ENCODE data around the gene ADORA2A. TPM values are rescaled to one million over a fixed set of nuclear protein-coding genes. Genes with fewer than 3 reads are reported as not detected.

The ADORA2A gene
- total RNA-seq, 1 donor from 2014 or later = 35.8 TPM

DNA sequence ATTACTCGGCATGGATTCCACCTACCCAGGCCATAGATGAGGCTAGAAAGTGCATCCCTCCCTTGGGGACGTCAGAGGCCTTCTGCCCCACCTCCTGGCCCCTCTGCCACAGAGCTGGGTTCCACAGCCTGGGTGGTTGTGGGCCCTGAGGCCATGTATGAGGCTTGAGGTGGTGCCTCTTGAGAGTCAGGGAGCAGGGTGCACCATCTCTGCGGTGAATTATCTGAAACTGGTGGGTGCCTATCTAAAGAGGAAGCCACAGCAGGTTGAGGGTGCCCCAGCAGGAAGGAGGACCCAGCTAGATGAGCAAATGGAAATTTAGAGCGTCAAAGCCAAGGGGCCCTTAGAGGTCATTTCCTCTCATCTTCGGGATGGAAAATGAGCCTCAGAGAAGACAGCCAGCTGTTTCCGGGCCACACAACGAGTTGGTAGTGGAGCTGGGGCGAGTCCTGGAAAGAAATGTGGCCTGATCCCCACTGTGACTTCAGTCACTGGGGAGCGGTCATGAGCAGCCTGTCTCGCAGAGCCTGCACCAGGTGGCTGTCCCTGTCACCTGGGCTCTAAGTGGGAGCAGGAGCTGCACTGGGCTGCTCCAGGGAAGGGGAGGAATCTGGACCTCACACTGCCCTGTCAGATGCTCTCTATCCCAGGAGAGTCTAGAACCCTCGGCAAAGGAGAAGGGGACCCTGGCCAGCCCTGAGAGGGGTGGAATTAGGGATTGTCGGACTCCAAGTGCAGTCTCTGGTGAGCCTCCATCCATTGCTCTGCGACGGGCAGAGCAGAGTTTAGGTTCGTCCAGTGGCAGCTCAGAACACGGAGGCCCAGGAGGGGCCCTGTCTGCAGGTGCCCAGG lies 7.3 kb downstream of the ADORA2A start:
- ChIA-PET CTCF (interaction anchor here (1.0 to 2.7 kb wide), 8 partner anchors 9 to 541 kb away, joined by 3 to 29 read pairs (median 5); partner anchors contain the start of gene MIF), POLR2A (interaction anchor here (0.6 to 7.0 kb wide), 21 partner anchors 9 to 574 kb away, joined by 3 to 154 read pairs (median 5); partner anchors contain the start of genes ADORA2A, GUCD1 and MIF)
- peak; percentile 77 for DNase-seq
- Mint-ChIP-seq H3K4me1 (peaks cover 95% of the 10 kb centered on the region), H3K36me3 (ENCODE audit: low read depth) (peaks cover 26% of the 10 kb centered on the region), H3K9me3 (no peaks in the 10 kb centered on the region), H3K27me3 (no peaks in the 10 kb centered on the region), H3K4me3 (peak overlapping the region; percentile 78), H3K27ac (peak overlapping the region; percentile 99)
- intact Hi-C loops (cut with micrococcal nuclease) = loop anchor here (1.0 to 10.0 kb wide), 11 partner anchors 10 to 1292 kb away; partner anchors contain the start of genes DERL3, GUCD1, RSPH14 and SNRPD3
- peak; percentile 76 for ATAC-seq (ENCODE audit: low read depth)
- TF ChIP-seq CTCF (IDR thresholded peaks at IDR 0.05) = no peak

GRCh38 chr22:24435323-24435645 lies 7.9 kb downstream of the ADORA2A start:
- Mint-ChIP-seq H3K4me3 (peak overlapping the region; percentile 78), H3K4me1 (peaks cover 92% of the 10 kb centered on the region), H3K27me3 (no peaks in the 10 kb centered on the region), H3K27ac (peak overlapping the region; percentile 99), H3K9me3 (no peaks in the 10 kb centered on the region), H3K36me3 (ENCODE audit: low read depth) (peaks cover 26% of the 10 kb centered on the region)
- DNase-seq (no peak), ATAC-seq (ENCODE audit: low read depth) (no peak)
- ChIA-PET POLR2A (interaction anchor here (0.8 to 7.0 kb wide), 16 partner anchors 8 to 541 kb away, joined by 3 to 154 read pairs (median 4); partner anchors contain the start of genes ADORA2A, GUCD1 and MIF), CTCF (interaction anchor here (1.0 to 2.7 kb wide), 8 partner anchors 9 to 541 kb away, joined by 3 to 29 read pairs (median 5); partner anchors contain the start of gene MIF)
- TF ChIP-seq CTCF (IDR thresholded peaks at IDR 0.05) = no peak
- intact Hi-C loops (cut with micrococcal nuclease) = loop anchor here (2.0 to 10.0 kb wide), 5 partner anchors 76 to 680 kb away; partner anchors contain the start of genes DERL3, SPECC1L, VPREB3 and ZNF70

DNA sequence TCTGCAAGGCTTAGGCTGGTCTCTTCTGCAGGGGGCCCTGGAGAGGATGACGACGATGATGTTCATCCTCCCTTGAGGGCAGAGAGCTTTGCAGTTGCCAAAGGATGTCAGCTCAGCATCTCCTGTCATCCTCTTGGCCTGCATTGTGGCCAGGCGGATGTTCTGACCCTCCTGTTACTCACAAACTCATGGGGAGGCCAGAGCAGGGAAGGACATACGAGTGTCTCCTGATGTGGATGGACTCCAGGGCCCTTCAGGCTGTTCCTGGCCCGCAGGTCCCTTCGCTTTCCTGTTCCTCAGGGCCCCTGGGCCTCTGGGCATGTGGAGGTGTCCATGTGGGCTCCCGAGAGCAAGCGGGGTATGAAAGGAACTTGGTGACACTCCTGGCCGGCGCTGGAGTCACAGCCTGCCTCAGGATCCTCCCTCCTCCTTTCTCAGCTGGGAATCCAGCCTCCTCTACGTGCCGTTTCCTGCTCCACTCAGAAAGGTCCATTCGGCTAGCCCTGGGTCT lies 8.5 kb downstream of the ADORA2A start:
- no peak for TF ChIP-seq CTCF (IDR thresholded peaks at IDR 0.05)
- no peak for ATAC-seq (ENCODE audit: low read depth)
- no peak for DNase-seq
- H3K4me1 Mint-ChIP-seq = peaks cover 92% of the 10 kb centered on the region
- H3K27me3 Mint-ChIP-seq = no peaks in the 10 kb centered on the region
- intact Hi-C loops (cut with micrococcal nuclease) = loop anchor here (2.0 to 10.0 kb wide), 5 partner anchors 75 to 681 kb away; partner anchors contain the start of genes DERL3, SPECC1L, VPREB3 and ZNF70
- POLR2A ChIA-PET = interaction anchor here (1.7 to 7.0 kb wide), 4 partner anchors 9 to 67 kb away, joined by 4 to 154 read pairs (median 11); partner anchors contain the start of gene ADORA2A
- no peak overlapping the region for H3K4me3 Mint-ChIP-seq
- CTCF ChIA-PET = interaction anchor here (0.6 to 2.7 kb wide), 4 partner anchors 9 to 67 kb away, joined by 3 to 29 read pairs (median 10); partner anchors contain the start of gene ADORA2A
- H3K27ac Mint-ChIP-seq = peak overlapping the region; percentile 99
- H3K9me3 Mint-ChIP-seq = no peaks in the 10 kb centered on the region
- peaks cover 31% of the 10 kb centered on the region for H3K36me3 Mint-ChIP-seq (ENCODE audit: low read depth)

- DNase-seq (no peak), ATAC-seq (ENCODE audit: low read depth) (no peak)
- Mint-ChIP-seq H3K36me3 (ENCODE audit: low read depth) (peaks cover 33% of the 10 kb centered on the region), H3K4me1 (peaks cover 87% of the 10 kb centered on the region), H3K27me3 (no peaks in the 10 kb centered on the region), H3K27ac (peak overlapping the region; percentile 99), H3K9me3 (no peaks in the 10 kb centered on the region), H3K4me3 (peak overlapping the region; percentile 32)
- intact Hi-C loops (cut with micrococcal nuclease) = loop anchor here (10.0 kb wide), 4 partner anchors 162 to 682 kb away; partner anchors contain the start of genes DERL3, SPECC1L, VPREB3 and ZNF70
- ChIA-PET POLR2A (interaction anchor here (0.7 to 7.0 kb wide), 3 partner anchors 12 to 118 kb away, joined by 3 to 154 read pairs (median 9); partner anchors contain the start of genes ADORA2A and GUCD1), CTCF (interaction anchor here (2.3 to 2.7 kb wide), 2 partner anchors 10 to 14 kb away, joined by 15 to 29 read pairs; partner anchors contain the start of gene ADORA2A)
- TF ChIP-seq CTCF (IDR thresholded peaks at IDR 0.05) = no peak
Observed at GRCh38 chr22:24436553-24436952, 9.2 kb downstream of the ADORA2A start.
